ENCODE data around the gene TADA3.
A peak's percentile ranks its signal among the peaks of the same experiment; 100 is the strongest.

TADA3 gene

GRCh38 chr3:9754678-9755077 lies 37.6 kb downstream of the TADA3 start:
- DNase-seq, result no peak

GRCh38 chr3:9750556-9751411 lies 41.5 kb downstream of the TADA3 start:
- no peak for DNase-seq

GRCh38 chr3:9749645-9750555 lies 42.4 kb downstream of the TADA3 start, which contains the start of gene OGG1:
OGG1 (plus strand) TSS chr3:9749952; CDS start chr3:9750287, 335 bp downstream.
- peak; percentile 93 for DNase-seq

- DNase-seq, result no peak
Measured at GRCh38 chr3:9749296-9749644, 43.0 kb downstream of the TADA3 start.

GRCh38 chr3:9748031-9748430 lies 44.2 kb downstream of the TADA3 start:
- DNase-seq, result no peak

GRCh38 chr3:9747267-9747666 lies 45.0 kb downstream of the TADA3 start:
- no peak for DNase-seq

- DNase-seq, result peak; percentile 48
Measured at GRCh38 chr3:9746330-9746729, 45.9 kb downstream of the TADA3 start.

GRCh38 chr3:9745521-9745920 lies 46.8 kb downstream of the TADA3 start:
- no peak for DNase-seq

GRCh38 chr3:9744162-9744561 lies 48.1 kb downstream of the TADA3 start:
- DNase-seq, result no peak

- no peak for DNase-seq
Measured at GRCh38 chr3:9743548-9743947, 48.7 kb downstream of the TADA3 start.

GRCh38 chr3:9742560-9742959 lies 49.7 kb downstream of the TADA3 start:
- no peak for DNase-seq

GRCh38 chr3:9739181-9739580 lies 53.1 kb downstream of the TADA3 start:
- DNase-seq, result no peak

- DNase-seq, result no peak
Measured at GRCh38 chr3:9736831-9737230, 55.4 kb downstream of the TADA3 start.

- DNase-seq, result no peak
Measured at GRCh38 chr3:9732740-9733115, 59.5 kb downstream of the TADA3 start.

- DNase-seq, result no peak
Measured at GRCh38 chr3:9732080-9732739, 60.1 kb downstream of the TADA3 start.

- peak; percentile 98 for DNase-seq
Measured at GRCh38 chr3:9731206-9732079, 60.8 kb downstream of the TADA3 start, which contains the start of gene BRPF1. BRPF1 (plus strand) TSS chr3:9731735; CDS start chr3:9734141, 2,406 bp downstream.

GRCh38 chr3:9730657-9731205 lies 61.5 kb downstream of the TADA3 start:
- no peak for DNase-seq
